ENCODE results near the gene NEAT1. TPM values are rescaled to one million over a fixed set of nuclear protein-coding genes. Genes with fewer than 3 reads are reported as not detected.

The NEAT1 gene
- polyA plus RNA-seq, 1 donor, result 1,329 TPM

DNA sequence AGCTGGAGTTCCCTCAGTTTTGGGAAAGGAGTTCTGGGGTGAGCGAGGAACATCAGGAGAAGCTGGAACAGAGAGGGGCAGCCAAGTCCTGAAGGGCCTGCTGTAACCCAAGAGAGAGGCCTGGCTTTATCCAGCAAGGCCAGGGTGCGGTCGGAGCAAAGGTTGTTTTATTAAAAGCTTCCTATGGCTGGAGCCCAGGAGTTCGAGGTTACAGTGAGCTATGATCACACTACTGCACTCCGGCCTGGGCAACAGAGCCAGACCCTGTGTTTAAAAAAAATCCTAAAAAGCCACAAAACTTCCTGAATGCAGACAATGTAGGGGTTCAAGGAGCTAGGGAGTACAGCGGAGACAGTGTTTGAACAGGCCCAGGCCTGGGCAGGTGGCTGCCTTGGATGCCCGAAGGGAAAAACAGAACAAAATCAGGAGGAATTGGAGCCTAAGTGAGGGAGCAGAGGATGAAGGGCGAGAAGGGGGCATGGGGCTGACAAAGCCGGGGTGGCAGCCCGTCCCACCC is 54.1 kb downstream of the NEAT1 start:
- H3K27ac ChIP-seq (ENCODE audit: low read length), result peak overlapping the region; percentile 100
- H3K4me3 ChIP-seq (ENCODE audit: low read length), result peak overlapping the region; percentile 100
- peak; percentile 71 to 85 for DNase-seq
- WGBS (ENCODE audit: insufficient coverage, low lambda C conversion rate), result no CpG with 5 or more reads among the region's 10 CpGs
- H3K4me1 ChIP-seq (ENCODE audit: control insufficient read depth, insufficient read depth, low read length), result peaks cover 35% of the 10 kb centered on the region
- H3K9me3 ChIP-seq (ENCODE audit: control insufficient read depth, low read depth, low read length), result no peaks in the 10 kb centered on the region
- H3K27me3 ChIP-seq (ENCODE audit: control insufficient read depth, insufficient read depth, low read length), result no peaks in the 10 kb centered on the region
- H3K36me3 ChIP-seq (ENCODE audit: control insufficient read depth, insufficient read depth, low read length), result no peaks in the 10 kb centered on the region

DNA sequence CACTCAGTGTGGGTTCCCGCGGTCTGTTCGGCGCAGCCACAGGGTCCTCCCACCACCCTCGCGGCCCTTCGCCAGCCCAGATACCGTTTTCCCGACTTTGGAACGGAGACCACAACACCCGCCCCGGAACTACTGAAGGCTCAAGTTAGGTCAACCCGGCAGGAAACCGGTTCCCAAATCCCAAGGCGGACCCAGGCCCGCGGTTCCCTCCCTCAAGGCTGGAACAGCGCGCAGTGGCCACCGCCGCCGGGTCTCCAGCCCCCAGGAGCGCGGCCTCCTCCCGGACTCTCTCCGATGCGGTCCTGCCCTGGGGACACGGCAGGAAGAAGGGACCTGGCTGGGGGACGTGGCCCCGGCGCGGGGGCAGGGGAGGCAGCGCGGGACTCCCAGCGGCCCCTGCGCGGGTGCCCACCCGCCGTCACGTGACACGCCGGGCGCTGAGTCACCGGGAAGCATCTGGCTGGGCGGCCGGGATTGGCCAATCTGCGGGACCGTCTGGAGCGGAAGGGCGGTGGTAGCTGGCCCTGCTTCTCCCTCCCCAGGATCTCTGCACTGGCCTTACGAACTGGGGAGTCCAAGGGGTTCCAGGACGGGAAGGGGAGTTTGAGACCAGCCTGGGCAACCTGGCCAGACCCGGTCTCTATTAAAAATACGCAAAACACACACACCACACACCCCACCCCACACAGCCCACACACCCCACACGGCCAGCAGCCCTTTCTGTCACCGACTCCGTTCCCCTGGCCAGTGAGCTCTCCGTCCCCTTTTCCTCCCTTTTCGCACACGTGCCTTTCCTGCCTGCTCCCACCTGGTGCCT is 54.8 kb downstream of the NEAT1 start:
- WGBS (ENCODE audit: insufficient coverage, low lambda C conversion rate), result no CpG with 5 or more reads among the region's 60 CpGs
- peaks cover 31% of the 10 kb centered on the region for H3K4me1 ChIP-seq (ENCODE audit: control insufficient read depth, insufficient read depth, low read length)
- H3K27ac ChIP-seq (ENCODE audit: low read length), result peak overlapping the region; percentile 100

DNA sequence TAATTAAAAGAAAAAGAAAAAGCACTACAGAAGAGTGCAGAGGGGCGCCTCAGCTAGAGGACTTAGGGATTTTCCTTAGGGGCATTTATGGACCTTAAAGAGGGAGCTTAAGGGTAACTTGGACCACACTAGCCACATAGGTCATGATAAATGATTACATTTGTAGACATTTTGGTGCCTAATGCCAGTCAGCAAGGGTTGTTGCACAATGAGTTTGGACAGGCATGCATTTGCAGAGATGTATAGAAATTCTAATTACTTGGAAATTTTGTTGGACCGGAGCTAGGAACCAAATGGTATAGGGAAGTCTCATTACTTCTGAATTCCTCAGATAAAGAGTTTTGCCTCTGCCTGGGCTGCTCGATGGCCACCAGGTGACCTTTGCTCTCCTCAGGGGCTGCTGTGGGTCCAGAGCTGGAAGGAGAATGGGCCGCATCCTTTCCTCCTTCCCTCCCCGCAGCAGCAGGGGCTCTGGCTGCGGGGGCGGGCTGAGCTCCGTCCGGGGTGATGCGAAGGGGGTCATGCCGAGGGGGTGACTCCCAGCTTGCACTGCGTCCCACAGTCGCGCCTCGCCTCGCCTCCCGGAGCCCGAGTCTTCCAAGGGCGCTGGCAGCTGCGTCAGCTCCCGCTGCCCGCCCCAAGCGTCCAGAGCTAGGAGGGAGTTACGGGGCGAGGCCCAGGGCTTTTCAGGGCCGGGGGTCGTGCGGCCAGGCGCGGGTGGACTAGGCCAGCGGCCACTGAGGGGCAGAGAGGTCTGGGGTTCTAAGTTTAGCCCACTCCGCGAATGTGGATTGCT is 56.0 kb downstream of the NEAT1 start:
- 88% methylated on average over 1 of the region's 33 CpGs for WGBS (ENCODE audit: insufficient coverage, low lambda C conversion rate)
- Histone ChIP-seq H3K4me3 (ENCODE audit: low read length) (peak overlapping the region; percentile 25), H3K27ac (ENCODE audit: low read length) (peak overlapping the region; percentile 100), H3K9me3 (ENCODE audit: control insufficient read depth, low read depth, low read length) (no peaks in the 10 kb centered on the region), H3K27me3 (ENCODE audit: control insufficient read depth, insufficient read depth, low read length) (no peaks in the 10 kb centered on the region), H3K36me3 (ENCODE audit: control insufficient read depth, insufficient read depth, low read length) (no peaks in the 10 kb centered on the region), H3K4me1 (ENCODE audit: control insufficient read depth, insufficient read depth, low read length) (peaks cover 31% of the 10 kb centered on the region)
- DNase-seq, result peak in 1 of 2 donors; percentile 77

More for the DNA sequence above, 54.8 kb downstream of the NEAT1 start:
- H3K4me3 ChIP-seq (ENCODE audit: low read length), result peak overlapping the region; percentile 100
- DNase-seq, result peak; percentile 96 to 99
- H3K9me3 ChIP-seq (ENCODE audit: control insufficient read depth, low read depth, low read length), result no peaks in the 10 kb centered on the region
- H3K27me3 ChIP-seq (ENCODE audit: control insufficient read depth, insufficient read depth, low read length), result no peaks in the 10 kb centered on the region
- no peaks in the 10 kb centered on the region for H3K36me3 ChIP-seq (ENCODE audit: control insufficient read depth, insufficient read depth, low read length)

DNA sequence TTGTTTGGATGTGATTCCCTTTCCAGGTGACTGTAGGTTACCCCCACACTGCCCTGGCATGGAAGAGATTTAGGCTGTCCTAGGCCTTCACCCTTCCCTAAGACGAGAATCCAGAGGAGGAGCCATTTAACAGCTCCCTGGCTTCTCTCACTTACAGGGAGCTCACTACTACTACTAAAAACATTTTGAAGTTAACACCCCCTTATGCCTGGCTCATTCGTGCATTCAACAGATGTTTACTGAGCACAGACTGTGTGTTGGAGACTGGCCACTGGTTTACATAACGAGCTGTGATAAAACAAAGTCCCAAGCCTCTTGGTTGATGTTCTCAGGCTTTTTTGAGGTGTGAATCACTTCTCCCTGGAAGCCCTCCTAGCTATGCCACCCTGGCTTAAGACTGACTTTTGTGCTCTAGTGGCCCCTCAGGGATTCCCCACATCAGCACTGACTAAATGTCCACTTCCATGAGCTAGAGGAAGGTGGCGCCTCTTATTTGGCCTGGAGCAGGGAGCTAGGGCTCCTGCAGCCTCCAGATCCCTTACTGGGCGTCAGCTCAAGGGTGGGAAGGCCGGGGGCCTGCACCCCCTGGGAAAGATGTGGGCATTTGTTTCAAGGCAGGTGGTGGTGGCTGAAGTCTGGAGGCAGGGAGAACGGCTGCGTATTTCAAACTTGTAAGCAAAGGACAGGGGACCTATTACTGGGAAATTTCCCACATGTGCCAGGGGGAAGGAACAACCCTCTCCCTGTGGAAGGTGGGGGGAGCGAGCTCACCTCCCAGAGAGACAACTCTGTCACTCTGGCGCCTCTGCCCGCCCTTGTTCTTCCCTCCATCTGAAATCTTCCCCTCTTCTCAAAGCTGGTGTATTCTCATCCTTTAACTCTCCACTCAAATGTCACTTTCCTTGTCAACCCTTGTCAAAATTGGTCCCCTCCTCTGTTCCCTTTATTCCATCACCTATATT is 56.9 kb downstream of the NEAT1 start:
- Histone ChIP-seq H3K4me1 (ENCODE audit: control insufficient read depth, insufficient read depth, low read length) (peaks cover 31% of the 10 kb centered on the region), H3K9me3 (ENCODE audit: control insufficient read depth, low read depth, low read length) (no peaks in the 10 kb centered on the region), H3K36me3 (ENCODE audit: control insufficient read depth, insufficient read depth, low read length) (no peaks in the 10 kb centered on the region), H3K27ac (ENCODE audit: low read length) (peak overlapping the region; percentile 100), H3K4me3 (ENCODE audit: low read length) (peak overlapping the region; percentile 25), H3K27me3 (ENCODE audit: control insufficient read depth, insufficient read depth, low read length) (no peaks in the 10 kb centered on the region)
- peak in 1 of 2 donors; percentile 60 for DNase-seq
- no CpG with 5 or more reads among the region's 11 CpGs for WGBS (ENCODE audit: insufficient coverage, low lambda C conversion rate)

DNA sequence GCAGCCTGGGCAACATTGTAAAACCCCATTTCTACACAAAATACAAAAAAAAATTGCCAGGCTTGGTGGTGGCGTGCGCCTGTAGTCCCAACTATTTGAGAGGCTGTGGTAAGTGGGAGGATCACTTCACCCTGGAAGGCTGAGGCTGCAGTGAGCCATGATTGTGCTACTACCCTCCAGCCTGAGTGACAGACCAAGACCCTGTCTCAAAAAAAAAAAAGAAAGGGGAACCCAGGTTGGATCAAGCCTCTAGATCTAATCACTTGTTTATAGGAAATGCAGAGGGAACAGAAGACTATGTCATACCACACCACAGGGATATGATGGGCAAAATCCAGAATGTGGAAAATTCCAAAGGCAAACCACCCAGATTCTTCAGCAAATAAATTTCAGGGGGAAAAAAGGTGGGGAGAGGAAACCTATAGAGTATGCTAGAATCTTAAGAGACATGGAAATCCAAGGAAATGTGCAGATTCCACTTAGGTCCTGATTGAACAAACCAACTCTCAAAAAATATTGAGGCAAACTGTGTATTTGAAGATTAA is 59.8 kb downstream of the NEAT1 start:
- Histone ChIP-seq H3K27me3 (ENCODE audit: control insufficient read depth, insufficient read depth, low read length) (no peaks in the 10 kb centered on the region), H3K4me1 (ENCODE audit: control insufficient read depth, insufficient read depth, low read length) (peaks cover 26% of the 10 kb centered on the region), H3K27ac (ENCODE audit: low read length) (no peak overlapping the region), H3K9me3 (ENCODE audit: control insufficient read depth, low read depth, low read length) (no peaks in the 10 kb centered on the region), H3K4me3 (ENCODE audit: low read length) (no peak overlapping the region), H3K36me3 (ENCODE audit: control insufficient read depth, insufficient read depth, low read length) (no peaks in the 10 kb centered on the region)
- WGBS (ENCODE audit: insufficient coverage, low lambda C conversion rate), result no CpG with 5 or more reads among the region's 2 CpGs
- DNase-seq, result no peak

DNA sequence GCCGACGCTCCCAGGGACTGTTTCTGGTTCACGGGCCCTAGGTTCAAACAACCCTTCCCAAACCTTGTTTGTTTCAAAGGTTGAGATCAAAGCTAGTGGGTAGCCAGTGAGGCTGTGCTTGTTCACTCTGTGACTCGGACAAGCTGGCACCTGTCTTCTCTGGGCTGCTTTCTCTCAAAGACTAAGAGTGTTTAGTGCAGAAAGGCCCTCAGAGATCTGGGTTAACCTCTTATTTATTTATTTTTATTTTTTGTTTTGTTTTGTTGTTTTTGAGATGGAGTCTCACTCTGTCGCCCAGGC is 63.3 kb downstream of the NEAT1 start:
- Histone ChIP-seq H3K36me3 (ENCODE audit: control insufficient read depth, insufficient read depth, low read length) (no peaks in the 10 kb centered on the region), H3K4me3 (ENCODE audit: low read length) (no peak overlapping the region), H3K27me3 (ENCODE audit: control insufficient read depth, insufficient read depth, low read length) (no peaks in the 10 kb centered on the region), H3K27ac (ENCODE audit: low read length) (peak overlapping the region; percentile 36), H3K9me3 (ENCODE audit: control insufficient read depth, low read depth, low read length) (no peaks in the 10 kb centered on the region), H3K4me1 (ENCODE audit: control insufficient read depth, insufficient read depth, low read length) (peaks cover 37% of the 10 kb centered on the region)
- WGBS (ENCODE audit: insufficient coverage, low lambda C conversion rate), result no CpG with 5 or more reads among the region's 5 CpGs
- DNase-seq, result no peak

DNA sequence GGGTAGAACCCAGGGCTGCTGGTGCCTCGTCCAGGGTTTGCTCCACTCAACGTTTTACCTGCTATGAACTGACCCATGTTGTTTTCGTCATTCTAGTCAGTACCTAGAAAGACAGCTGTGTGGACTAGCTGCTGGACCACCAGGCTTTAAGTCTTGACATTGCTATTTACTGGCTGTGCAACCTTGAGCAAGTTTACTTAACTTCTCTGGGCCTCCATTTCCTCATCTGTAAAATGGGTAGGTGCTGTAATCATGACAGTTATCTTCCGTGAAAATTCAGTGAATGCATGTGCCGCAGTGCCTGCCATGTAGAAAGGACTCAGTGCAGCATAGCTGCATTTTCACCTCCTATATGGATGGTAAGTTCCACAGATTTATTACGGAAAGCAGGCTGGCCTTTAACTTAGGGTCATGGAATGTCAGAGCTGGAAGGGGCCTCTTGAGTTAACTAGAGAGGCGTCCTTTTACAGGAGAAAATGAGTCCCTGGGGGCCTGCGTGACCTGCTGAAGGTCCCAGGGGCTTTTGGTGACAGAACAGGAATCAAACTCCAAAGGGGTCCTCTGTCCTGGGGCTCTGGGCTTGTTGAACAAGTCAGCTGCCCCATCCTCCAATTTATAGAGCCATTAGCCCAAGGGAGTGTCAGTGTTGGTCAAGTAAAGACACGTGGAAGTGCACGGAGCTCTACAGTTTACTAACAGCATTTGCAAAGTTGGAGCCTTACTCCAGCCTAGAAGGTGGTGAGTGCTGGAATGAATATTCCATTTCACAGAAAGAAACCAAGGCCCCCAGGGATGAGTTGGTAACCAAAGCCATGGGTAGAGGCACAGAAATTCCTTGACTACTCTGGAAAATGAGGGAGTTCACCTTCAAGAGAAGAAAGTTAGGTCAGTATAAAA is 64.2 kb downstream of the NEAT1 start:
- H3K9me3 ChIP-seq (ENCODE audit: control insufficient read depth, low read depth, low read length), result no peaks in the 10 kb centered on the region
- peaks cover 47% of the 10 kb centered on the region for H3K4me1 ChIP-seq (ENCODE audit: control insufficient read depth, insufficient read depth, low read length)
- H3K36me3 ChIP-seq (ENCODE audit: control insufficient read depth, insufficient read depth, low read length), result no peaks in the 10 kb centered on the region
- DNase-seq, result no peak
- no peak overlapping the region for H3K4me3 ChIP-seq (ENCODE audit: low read length)
- no CpG with 5 or more reads among the region's 10 CpGs for WGBS (ENCODE audit: insufficient coverage, low lambda C conversion rate)
- H3K27ac ChIP-seq (ENCODE audit: low read length), result peak overlapping the region; percentile 78
- no peaks in the 10 kb centered on the region for H3K27me3 ChIP-seq (ENCODE audit: control insufficient read depth, insufficient read depth, low read length)

DNA sequence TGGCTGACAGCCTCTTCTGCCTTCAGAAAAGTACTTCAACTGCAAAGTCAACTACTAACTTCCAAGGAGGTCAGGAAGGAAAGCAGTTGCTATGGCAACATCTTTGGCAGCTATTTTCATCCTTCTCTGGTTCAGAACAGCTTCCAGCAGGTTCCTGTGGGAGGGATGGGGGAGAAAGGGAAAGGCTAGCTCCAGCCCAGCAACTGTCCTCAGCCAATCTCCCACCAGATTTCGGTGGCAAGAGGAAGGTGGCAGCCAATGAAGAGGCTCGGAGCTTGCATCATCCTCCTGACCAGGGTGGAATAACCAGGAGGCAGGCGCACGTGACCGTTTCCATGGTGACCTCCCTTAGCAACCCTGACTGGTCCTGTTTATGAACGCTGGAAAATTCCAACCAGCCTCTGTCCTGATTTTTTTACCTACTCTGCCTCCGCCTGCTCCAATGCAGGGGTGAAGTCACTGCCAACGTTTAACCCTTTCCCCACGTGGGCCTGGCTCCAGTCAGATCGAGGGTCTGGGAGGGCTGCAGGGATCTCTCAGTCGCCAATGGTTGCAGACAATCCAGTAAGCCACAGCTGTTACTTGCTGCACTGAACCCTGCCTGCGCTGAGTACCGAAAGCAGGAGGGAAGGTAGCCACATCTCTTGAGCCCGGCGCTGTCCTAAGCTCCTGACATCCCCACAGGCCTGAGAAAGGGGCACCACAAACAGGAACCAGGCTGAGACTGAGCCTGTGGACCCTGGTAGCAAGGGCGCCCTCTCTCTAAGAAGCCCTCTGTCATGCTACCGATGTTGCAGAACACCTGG is 65.1 kb downstream of the NEAT1 start:
- no CpG with 5 or more reads among the region's 17 CpGs for WGBS (ENCODE audit: insufficient coverage, low lambda C conversion rate)
- no peaks in the 10 kb centered on the region for H3K36me3 ChIP-seq (ENCODE audit: control insufficient read depth, insufficient read depth, low read length)

More for the DNA sequence above, 65.1 kb downstream of the NEAT1 start:
- H3K4me3 ChIP-seq (ENCODE audit: low read length), result no peak overlapping the region
- H3K4me1 ChIP-seq (ENCODE audit: control insufficient read depth, insufficient read depth, low read length), result peaks cover 55% of the 10 kb centered on the region
- no peaks in the 10 kb centered on the region for H3K9me3 ChIP-seq (ENCODE audit: control insufficient read depth, low read depth, low read length)
- peak overlapping the region; percentile 78 for H3K27ac ChIP-seq (ENCODE audit: low read length)
- H3K27me3 ChIP-seq (ENCODE audit: control insufficient read depth, insufficient read depth, low read length), result no peaks in the 10 kb centered on the region
- peak; percentile 97 to 98 for DNase-seq
